ENCODE results near the gene PLEKHM1.
"Not testable (repeated sequence)": the region's sequence is repeated elsewhere in the genome, so short reads cannot be mapped to it uniquely, and the experiment has no call there.

GRCh38 chr17:45440839-45441515, 49.5 kb downstream of the PLEKHM1 start:
- not testable (repeated sequence) for TF ChIP-seq GATA3 (IDR thresholded peaks at IDR 0.05; ENCODE audit: borderline replicate concordance); POLR2A (IDR thresholded peaks at IDR 0.05; ENCODE audit: low read length); JUNB (IDR thresholded peaks at IDR 0.05); REST (IDR thresholded peaks at IDR 0.05); ELK1 (IDR thresholded peaks at IDR 0.05; ENCODE audit: low read depth, low read length); CTCF (IDR thresholded peaks at IDR 0.05); ZSCAN20 (CRISPR knock-in tag; IDR thresholded peaks at IDR 0.05); EP300 (IDR thresholded peaks at IDR 0.05)
